LNCaP clone FGC (cell line): ENCODE results near the gene RGS11.

ENCODE experiments used
- DNase-seq: peaks from one replicate; pipeline ENCODE4 v3.0.0-alpha.2; 2011; ENCODE audit warnings: low read depth
- H3K4me3 ChIP-seq: 2 replicates; pipeline ENCODE4 v1.5.1; 2011; ENCODE audit warnings: mild to moderate bottlenecking, low read depth, low read length, control low read depth
- TF ChIP-seq, protein P1 (sequence below): IDR thresholded peaks from 2 replicates; pipeline ENCODE4 v1.5.1; 2012; ENCODE audit warnings: mild to moderate bottlenecking; ENCODE audit not compliant: control insufficient read depth, insufficient read depth; ENCODE audit errors: extremely low read depth

RGS11 gene

DNA sequence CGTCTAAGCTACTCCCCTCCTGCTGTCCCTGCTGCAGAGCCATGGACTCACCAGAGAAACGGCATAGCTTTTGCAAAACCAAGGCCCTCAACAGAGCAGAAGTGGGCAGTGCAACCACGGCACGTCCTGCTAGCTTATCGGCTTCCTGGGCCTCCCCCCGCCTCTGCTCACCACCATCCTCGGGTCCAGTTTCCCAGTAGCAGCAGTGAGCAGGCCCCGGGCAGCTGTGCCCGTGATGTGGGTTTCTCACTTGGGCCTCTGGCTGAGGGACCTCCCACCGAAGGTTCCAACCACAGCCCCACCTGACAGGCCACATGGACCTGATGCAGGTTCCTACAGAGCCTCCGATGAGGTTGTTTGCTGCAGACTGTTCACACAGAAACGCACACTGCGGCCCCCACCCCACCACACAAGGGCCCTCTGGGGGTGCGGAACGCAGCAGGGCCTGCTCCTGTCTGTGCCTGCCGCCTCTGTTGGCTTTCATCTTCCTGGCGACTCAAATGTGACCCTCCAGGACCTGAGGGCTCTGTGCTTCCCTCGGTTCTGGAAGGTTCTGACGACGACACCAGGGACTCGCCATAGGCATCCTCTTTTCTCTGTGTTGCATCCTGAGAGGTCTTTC lies 32.1 kb upstream of the RGS11 start:
- TF ChIP-seq, protein P1, sequence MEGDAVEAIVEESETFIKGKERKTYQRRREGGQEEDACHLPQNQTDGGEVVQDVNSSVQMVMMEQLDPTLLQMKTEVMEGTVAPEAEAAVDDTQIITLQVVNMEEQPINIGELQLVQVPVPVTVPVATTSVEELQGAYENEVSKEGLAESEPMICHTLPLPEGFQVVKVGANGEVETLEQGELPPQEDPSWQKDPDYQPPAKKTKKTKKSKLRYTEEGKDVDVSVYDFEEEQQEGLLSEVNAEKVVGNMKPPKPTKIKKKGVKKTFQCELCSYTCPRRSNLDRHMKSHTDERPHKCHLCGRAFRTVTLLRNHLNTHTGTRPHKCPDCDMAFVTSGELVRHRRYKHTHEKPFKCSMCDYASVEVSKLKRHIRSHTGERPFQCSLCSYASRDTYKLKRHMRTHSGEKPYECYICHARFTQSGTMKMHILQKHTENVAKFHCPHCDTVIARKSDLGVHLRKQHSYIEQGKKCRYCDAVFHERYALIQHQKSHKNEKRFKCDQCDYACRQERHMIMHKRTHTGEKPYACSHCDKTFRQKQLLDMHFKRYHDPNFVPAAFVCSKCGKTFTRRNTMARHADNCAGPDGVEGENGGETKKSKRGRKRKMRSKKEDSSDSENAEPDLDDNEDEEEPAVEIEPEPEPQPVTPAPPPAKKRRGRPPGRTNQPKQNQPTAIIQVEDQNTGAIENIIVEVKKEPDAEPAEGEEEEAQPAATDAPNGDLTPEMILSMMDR, result no peak
- DNase-seq, result no peak
- no peak overlapping the region for H3K4me3 ChIP-seq

DNA sequence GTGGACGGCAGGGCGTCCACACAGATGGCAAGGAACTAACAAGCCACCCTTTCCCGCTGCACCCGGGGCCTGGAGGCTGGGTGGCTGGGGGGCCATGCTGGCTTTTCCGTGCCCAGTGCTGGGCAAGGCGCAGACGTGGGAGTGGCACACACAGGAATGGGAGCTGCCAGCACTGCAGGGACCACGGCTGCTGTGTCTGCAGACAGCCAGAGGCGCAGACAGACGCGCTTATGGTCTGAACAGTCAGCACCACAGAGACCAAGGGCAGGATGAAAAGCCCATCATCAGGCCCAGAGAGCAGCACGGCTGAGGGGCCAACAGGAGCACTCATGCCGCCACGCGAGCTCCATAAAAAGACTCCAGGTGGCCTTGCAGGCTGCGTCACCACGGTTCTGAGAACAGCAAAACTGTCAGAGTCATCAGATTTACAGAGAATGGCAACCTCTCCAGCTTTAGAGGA lies 31.2 kb upstream of the RGS11 start:
- DNase-seq, result no peak
- H3K4me3 ChIP-seq, result no peak overlapping the region
- TF ChIP-seq, protein P1, result no peak

DNA sequence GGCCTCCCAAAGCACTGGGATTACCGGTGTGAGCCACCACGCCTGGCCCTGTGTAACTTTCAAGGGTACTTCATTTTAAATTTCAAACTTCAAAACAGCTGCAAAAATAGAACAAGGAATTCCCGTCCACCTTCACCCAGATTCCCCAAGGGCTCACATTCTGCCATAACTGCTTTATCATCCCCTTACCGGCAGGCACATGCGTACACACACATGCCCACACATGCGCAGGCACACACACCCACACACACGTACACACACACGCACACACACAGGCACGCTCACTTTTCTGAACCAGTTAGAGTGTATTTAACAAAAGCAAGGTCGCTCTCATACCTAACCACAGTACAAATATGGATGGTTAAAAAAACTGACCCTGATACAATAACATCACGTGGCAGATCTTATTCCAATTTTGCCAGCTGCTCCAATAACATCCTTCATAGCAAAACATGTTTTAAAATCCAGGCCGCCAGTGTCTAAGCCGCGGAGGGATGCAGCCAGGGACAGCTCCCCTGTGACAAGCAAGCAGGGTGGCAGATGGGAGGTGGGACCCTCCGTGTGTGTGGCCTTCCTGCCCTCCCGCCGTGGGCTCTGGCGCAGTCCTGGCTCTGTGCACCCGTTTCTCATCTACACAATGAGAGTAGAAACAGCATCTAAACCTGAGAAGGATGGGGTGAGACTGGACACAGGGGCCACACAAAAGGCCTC lies 30.3 kb upstream of the RGS11 start:
- TF ChIP-seq, protein P1, result no peak
- DNase-seq, result no peak
- no peak overlapping the region for H3K4me3 ChIP-seq

DNA sequence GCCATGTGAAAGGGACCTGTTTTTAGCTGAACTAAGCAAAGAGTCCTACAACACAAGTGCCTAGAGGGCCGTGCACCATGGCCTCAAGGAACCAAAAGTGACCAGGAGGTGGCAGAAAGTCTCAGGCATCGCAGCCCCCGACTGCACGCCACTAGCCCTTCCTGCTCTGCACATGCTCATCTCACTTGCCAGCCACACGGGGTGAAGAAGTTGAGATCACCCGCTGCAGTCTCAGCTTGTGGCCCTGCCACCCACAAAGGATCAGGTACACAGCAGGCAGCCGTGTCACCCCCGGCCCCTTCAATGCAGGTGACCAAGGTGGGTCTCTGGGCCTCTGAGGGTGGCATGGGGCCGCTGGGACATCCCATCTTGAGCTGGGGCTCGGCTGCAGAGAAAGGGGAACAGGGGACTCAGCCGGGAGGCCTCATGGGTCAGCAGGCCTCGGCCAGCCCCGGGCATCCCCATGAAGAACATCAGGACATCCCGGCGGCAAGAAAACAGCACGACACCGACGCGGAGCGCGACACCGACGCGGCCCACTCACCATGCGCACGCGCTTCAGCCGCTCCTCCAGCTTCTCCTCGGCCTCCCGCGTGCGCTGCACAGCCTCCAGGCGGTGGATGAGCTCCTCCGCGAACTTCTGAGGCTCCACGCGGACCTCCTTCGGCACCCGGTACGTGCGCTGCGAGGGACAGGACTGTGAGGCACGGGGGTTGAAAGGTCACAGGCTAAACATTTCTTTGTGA lies 28.2 kb upstream of the RGS11 start:
- no peak for DNase-seq
- TF ChIP-seq, protein P1, result no peak
- no peak overlapping the region for H3K4me3 ChIP-seq

DNA sequence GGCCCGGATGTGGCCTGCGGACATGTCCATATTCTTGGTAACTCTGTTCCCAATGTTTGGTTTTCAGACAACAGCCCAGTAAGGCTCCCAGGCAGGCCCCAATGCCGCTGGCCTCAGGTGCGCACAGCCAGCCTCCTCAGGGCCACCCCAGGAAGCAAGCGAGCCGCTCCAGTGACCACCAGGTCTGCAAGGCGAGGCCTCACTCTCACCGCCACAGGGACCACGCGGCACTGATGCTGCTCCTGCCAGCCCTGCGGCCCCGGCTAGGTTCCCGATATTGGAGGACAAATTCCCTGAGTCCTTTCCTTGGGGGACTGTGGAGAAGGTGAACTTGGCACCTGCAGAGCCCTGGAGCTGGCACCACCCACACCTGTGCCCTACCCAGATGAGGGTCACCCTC lies 26.2 kb upstream of the RGS11 start:
- DNase-seq, result no peak
- H3K4me3 ChIP-seq, result no peak overlapping the region
- TF ChIP-seq, protein P1, result no peak

DNA sequence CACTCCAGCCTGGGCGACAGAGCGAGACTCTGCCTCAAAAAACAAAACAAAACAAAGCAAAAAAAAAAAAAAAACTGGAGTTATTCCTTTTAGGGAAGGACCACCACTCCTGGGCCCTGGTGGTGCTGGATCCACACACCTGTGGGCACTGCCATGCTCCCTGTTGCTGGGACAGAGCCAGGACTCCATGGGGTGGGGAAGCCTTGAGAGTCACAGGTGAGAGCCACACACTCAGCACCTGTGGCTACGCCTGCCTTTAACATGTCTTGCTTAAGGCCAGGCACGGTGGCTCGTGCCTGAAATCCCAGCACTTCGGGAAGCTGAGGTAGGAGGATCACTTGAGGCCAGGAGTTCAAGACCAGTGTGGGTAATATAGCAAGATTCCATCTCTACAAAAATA lies 25.5 kb upstream of the RGS11 start:
- DNase-seq, result no peak
- TF ChIP-seq, protein P1, result no peak
- no peak overlapping the region for H3K4me3 ChIP-seq
